Activated T-helper 9 cell treated with anti-CD3 and anti-CD28 coated beads, Interleukin-2, amount 50 U/mL, for 16 hours (primary cell): Measurements from ENCODE around the gene RAB3B.

ENCODE experiments used
- DNase-seq: peaks from one replicate; pipeline ENCODE4 v3.0.0-alpha.2; 2020; ENCODE audit warnings: low read depth

The RAB3B gene

DNA sequence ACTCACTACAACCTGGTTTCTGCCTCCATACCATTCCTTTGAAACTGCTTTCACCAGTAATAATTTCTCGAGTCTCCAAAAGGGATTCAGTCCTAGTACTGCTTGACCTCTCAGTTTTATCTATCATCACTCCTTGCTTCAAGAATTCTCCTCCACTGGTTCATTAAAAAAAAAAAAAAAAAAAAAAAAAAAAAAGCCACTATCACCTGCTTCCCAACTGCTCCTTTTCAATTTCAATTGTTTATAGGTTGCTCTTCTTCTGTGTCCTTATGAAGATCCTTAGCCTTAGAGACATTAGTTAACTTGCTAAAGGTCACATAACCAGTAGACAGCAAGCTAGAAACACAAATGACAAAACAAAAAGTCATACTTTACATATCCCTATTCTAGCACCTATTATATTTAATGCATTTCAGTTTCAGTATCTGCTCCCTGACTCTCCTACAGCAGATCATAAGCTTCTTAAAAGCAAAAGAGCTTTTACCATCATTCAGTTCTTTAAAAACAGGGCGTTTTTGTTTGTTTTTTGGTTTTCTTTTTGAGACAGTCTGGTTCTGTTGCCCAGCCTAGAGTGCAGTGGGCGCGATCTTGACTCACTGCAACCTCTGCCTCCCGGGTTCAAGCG, 119.0 kb downstream of the RAB3B start:
- DNase-seq, result no peak

- no peak for DNase-seq
Observed at GRCh38 chr1:51870603-51871350, 119.7 kb downstream of the RAB3B start.

- no peak for DNase-seq
Observed at GRCh38 chr1:51867479-51868232, 122.8 kb downstream of the RAB3B start.

DNA sequence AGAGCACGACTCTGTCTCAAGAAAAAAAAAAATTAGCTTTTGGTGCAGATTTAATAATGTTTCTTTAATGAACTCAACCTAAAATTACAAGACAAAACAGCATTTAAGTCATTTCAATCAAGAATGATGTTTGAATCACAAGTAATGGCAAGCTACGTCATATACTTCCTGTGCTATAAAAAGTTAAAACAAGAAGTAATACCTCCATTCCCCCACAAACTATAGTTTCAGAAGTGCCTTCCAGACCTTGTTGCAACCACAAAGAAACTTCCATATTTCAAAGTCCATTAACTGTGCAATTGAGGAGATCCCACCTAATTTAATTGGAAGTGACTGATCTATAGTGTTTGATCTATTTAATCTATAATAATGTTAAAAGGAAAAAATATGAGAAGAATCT, 127.1 kb downstream of the RAB3B start:
- DNase-seq, result no peak

- DNase-seq, result no peak
Observed at GRCh38 chr1:51861669-51862068, 128.8 kb downstream of the RAB3B start.

GRCh38 chr1:51859735-51860134, 130.8 kb downstream of the RAB3B start:
- DNase-seq, result no peak

DNA sequence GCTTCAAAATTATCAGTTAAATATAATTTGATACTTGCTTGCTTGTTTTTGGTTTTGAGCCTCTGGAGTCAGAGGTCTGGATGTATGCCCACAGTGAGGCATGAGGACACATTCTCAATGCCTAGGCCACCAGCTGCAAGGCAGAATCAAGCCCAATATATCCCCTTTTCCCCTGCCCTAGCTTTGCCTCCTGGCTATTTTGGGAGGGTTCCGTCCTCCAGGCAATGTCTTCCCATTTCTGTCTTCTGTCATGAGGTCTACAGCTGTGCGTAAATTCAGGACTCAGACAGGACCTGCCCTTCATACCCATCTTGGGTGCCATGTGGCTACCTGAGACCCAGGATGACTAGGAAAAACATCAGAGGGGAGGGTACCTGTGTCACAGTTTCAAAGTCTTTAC, 131.2 kb downstream of the RAB3B start:
- DNase-seq, result no peak

DNA sequence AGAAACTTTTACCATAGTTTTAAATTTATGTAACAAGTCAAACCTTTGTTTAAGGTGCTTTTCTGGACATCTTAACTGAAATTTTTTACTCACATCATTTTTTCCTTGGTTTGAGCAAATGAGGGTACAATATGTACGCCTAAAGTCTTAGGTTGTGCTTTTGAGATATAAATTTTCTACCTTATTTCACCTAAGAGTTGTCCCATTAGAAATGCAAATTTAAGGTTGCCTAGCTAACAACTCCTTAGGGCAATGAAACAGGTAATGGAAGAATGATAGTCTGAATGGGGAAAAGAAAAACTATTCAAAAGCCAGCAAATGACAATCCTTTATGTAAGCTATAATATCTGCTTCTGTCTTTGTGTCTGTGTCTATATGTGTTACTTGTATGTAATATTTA, 131.6 kb downstream of the RAB3B start:
- no peak for DNase-seq
